GM12891 (cell line): Measurements from ENCODE around the gene ETAA1.

Source experiments
- PAX5 ChIP-seq: IDR thresholded peaks from 2 replicates; pipeline ENCODE4 v1.6.1; 2011; ENCODE audit warnings: low read length, moderate library complexity, mild to moderate bottlenecking; ENCODE audit not compliant: insufficient read depth, severe bottlenecking
- POLR2A ChIP-seq: IDR thresholded peaks from 2 replicates; pipeline ENCODE4 v1.6.1; 2011; ENCODE audit warnings: low read depth, low read length, control low read depth
- POLR2AphosphoS5 ChIP-seq: IDR thresholded peaks from 2 replicates; pipeline ENCODE4 v1.6.1; 2011; ENCODE audit warnings: low read depth, low read length, control low read depth
- POU2F2 ChIP-seq: IDR thresholded peaks from 2 replicates; pipeline ENCODE4 v1.6.1; 2011; ENCODE audit warnings: low read depth, mild to moderate bottlenecking, control low read depth, low read length, moderate library complexity
- SPI1 ChIP-seq: IDR thresholded peaks from 2 replicates; pipeline ENCODE4 v1.6.1; 2011; ENCODE audit warnings: low read depth, low read length, control low read depth
- TAF1 ChIP-seq: IDR thresholded peaks from 2 replicates; pipeline ENCODE4 v1.6.1; 2011; ENCODE audit warnings: low read depth, low read length, control low read depth

DNA sequence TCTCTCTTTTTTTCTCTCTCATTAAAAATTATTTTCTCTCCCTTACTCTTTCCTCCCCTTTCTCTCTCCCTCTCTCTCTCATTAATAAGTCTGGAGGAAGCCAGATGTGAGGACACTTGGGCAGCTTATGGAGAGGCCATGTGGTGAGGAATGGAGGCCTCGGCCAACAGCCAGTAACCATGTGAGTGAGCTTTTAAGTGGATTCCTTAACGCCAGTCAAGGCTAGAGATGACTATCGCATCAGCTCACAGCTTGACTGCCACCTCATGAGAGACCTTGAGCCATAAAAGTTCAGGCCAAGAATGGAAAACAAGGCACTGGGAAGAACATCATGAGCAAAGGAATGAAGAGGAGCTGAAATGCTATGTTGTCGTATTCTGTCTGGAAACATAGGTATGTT is 39.1 kb downstream of the ETAA1 start:
- TF ChIP-seq POLR2A (no peak), POLR2AphosphoS5 (no peak), TAF1 (no peak), SPI1 (no peak), POU2F2 (no peak), PAX5 (no peak)
